Myocyte (in vitro differentiated cells): Measurements from ENCODE around the gene HMGB4. TPM values are rescaled to one million over a fixed set of nuclear protein-coding genes. Genes with fewer than 3 reads are reported as not detected.

Source experiments
- DNase-seq: peaks from one replicate; pipeline ENCODE4 v3.0.0-alpha.2; 2012; ENCODE audit warnings: low read depth
- total RNA-seq: library from RNA; depleted of rRNA; stranded (reverse); fragments of >200 nt; gene quantifications from 2 replicates; pipeline ENCODE4 v1.2.3, GENCODE V29; 2014

HMGB4 gene
- total RNA-seq, 1 donor from 2014 or later: not detected

DNA sequence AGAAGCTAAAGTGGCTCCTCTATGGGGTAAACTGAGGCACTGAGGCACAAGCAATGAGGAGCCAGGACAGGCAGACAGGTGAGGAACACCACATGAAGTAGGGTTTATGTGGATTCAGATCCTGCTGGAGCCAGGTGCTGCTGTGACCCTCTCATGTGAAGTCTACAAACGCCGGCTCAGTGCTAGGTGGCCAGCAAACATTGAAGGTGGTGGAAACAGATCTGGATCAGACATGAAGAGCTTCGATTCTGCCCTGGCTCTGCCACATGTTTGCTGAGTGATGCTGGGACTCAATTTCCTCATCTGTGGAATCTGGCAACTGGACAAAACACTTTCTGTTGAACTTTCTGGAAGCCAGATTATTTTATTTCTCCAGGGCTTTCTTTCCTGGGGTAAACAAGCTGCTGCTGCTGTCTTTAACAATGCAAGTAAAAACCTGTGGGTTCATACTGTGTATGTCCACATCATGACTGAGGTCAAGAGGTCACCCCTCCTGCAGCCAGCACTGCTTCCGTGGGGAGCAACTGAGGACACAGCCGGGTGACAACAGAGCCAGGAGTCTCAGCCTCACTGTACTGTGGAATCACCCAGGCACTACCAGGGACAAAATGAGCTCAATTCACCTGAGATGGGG, 33.3 kb downstream of the HMGB4 start:
- DNase-seq: no peak

DNA sequence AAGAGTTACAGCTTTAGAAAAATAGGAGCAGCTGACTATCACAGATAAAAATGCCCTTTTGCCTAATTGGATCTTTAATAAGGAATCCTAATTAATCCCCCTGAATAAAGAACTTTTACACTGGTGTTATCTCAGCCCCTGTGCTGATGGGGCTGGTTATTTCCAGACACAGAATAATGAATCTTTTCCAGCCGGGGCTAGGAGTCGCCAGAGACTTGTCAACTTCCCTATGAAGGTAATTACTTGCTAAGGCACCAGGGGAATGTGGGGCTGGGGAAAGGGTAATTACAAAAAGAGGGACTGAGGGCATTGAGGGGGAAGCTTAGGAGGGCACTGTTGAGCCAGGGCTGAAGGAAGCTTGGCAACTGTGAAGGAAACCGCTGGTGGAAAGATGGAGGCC, 34.5 kb downstream of the HMGB4 start:
- no peak for DNase-seq

DNA sequence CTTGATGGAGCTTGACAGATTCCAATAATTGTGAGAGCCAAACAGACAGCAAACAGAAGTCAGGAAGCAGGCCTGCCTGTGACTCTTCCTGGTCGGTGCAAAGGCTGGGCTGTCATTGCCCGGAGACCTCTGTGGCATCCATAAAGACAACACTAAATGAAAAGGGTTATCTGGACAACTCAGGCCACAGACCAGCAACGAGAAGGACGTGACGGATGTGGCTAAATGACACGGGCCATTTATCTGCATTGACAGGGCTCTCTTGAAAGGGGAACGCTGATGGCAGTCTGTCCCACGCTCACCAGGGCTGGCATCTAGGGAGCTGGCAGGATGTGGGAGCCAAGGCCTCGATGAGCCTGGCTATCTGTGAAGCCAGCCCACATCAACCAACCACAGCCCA, 35.0 kb downstream of the HMGB4 start:
- no peak for DNase-seq

DNA sequence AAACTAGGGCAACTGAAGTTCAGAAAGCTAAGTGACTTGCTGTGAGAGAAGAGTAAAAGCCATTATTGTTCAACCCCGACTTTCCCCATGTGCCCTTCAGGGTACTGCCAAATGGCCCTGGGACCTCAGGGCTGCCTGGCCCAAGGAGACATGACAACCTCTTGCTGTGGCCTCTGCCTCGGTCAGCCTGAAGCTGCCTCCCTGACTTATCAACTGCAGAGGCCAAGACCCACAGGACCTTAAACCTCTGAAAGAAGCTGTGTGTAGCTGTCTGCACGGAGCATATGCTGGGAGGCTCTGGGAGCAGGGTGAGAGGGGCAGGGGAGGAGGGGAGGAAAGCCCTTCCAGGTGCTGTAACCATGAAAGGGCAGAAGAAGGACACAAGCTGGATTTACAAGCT, 35.9 kb downstream of the HMGB4 start:
- DNase-seq: no peak

DNA sequence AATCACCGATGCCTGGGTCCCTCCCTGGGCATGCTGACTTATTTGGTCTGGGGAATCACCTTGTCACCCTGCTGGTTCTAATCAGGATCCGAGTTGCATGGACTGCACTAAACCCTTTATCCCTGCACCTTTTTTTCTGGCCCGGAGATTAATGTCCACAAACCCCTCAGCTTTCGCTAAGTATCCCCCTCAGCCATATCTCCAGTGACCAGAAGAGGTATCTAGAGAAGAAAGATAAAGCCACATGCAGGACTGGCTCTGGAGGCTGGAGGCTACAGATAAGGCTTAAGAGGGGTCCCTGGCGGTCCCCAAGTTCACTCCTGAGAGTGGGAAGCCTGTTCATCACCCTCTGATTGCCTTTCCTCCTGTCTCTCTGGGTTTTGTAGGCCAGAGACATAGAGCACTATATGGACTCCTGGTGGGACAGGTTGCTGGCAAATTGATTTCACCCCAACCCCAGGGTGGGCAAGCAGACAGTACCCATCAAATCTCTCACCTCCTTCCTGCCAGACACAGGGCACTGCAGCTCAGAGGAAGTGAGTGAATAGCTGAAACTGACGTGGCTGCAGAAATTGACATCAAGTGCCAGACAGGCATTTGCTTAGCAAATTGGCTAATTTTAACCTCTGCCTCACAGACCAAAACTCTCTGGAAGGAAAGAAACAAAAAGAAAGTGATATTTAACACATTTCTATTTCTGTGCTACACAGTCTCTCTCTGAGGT, 38.8 kb downstream of the HMGB4 start:
- no peak for DNase-seq

DNA sequence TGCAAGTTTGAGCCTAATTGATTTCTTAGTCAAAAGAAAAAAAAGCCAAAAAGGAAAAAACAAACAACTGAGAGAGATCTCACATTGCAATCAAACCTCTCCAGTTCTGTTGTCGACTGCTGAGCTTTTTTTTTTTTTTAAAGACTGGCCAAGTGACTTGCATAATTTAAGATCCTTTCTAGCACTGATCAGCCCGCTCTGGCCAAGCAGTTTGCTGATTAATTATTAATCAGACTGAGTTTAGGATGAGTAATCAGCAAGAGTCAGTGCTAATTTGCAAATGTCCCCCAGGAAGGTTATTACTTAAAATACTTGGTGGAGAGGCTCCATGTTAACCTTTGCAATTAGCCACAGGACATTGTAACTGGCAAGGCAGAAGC, 39.3 kb downstream of the HMGB4 start:
- DNase-seq: no peak

DNA sequence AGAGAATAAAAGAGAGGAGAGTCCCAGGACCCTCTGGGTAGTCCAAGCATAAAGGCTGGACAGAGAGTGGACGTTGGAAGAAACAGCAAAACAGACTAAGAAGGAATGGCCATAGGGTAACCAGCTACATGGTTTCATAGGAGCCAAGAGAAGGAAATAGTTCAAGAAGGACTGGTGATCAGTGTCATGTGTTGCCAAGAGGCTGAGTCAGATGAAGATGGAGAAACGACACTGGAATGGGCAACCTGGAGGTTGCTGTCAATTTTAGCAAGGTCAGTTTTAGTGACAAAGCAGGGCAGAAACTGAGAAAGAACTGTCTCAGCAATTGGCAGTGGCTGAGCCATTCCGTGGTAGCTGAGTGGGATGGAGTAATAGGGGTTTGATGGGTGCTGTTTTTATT, 41.4 kb downstream of the HMGB4 start:
- DNase-seq: no peak

DNA sequence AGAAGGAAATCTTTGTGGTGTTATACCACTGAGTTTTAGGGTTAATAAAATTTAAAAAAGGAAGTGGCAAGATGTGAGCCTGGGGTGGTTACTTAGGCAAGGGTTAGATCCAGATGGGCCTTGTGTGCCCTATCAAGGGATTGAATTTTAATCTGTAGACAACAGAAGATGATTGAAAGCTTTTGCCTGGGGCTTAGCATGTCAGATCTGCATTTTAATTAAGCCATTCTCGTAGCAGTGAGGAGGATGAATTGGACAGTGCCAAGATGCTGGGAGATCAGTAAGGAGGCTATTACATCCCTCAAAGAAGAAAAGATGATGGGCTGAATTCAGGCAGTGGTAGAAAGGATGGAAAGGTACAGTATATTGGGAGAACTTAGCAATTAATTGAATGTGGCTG, 42.3 kb downstream of the HMGB4 start:
- DNase-seq: no peak

DNA sequence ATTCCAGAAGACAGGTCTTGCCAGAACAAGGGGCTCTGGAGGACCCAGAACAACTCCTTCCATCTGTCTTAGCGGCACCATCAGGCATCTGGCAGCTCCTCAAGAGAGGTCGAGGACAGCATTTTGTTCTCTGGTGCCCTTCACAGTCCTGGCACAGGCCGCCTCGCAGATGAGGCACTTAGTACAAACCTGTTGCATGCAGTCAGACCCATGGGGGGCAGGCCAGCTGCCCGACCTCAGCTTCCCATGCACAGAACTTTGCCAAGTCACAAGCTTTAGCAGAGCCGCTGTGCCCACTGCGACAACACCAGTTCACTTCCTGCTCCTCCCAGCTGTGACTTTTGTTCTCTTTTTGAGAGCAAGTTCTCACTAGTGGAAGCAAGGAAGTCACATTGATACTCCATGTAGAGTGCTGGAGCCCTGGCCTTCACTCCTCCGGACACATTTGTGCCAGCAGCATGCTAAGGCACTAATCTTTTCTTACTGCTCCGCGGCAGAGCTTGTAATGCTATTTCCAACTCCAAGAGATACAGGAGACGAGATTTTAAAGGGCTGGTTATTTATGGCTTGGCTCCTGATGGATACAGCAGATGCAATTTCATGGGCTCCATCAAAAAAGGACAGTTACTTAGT, 44.6 kb downstream of the HMGB4 start:
- no peak for DNase-seq
